Gastrocnemius medialis (tissue), 4 donors: Measurements from ENCODE around the gene PDE4D. TPM values are rescaled to one million over a fixed set of nuclear protein-coding genes. Genes with fewer than 3 reads are reported as not detected.
A peak's percentile ranks its signal among the peaks of the same experiment; 100 is the strongest.

ENCODE experiments used
- ATAC-seq, 2 donors: fragments of 150-250 bp; one replicate each; pipeline ENCODE4 v1.9.1; 2016
- DNase-seq, 2 donors: peaks; one replicate each; pipeline ENCODE4 v3.0.0-alpha.2; 2019
- H3K27ac ChIP-seq, 4 donors: fragments of 200-600 bp; sonication (generic); 1 replicate in 1 of 4; 2 replicates in 3 of 4; pipeline ENCODE4 v1.5.1; 2016 to 2018; ENCODE audit warnings: mild to moderate bottlenecking in 2 of 4, moderate library complexity in 1 of 4
- H3K27me3 ChIP-seq, 3 donors: fragments of 200-600 bp; sonication (generic) in 2 of 3; 1 replicate in 1 of 3; 2 replicates in 2 of 3; pipeline versions ENCODE4 v1.5.1 to v1.6.0; 2016 to 2019; ENCODE audit warnings: mild to moderate bottlenecking in 1 of 3, moderate library complexity in 1 of 3
- H3K36me3 ChIP-seq, 2 donors: fragments of 200-600 bp; sonication (generic) in 1 of 2; one replicate each; pipeline ENCODE4 v1.5.1; 2017 to 2018
- H3K4me1 ChIP-seq, 2 donors: fragments of 200-600 bp; sonication (generic) in 1 of 2; one replicate each; pipeline ENCODE4 v1.5.1; 2016 to 2017; ENCODE audit warnings: mild to moderate bottlenecking in 2 of 2
- H3K4me3 ChIP-seq, 4 donors: fragments of 200-600 bp; sonication (generic) in 3 of 4; 1 replicate in 1 of 4; 2 replicates in 3 of 4; pipeline ENCODE4 v1.5.1; 2016 to 2019; ENCODE audit warnings: mild to moderate bottlenecking in 2 of 4
- H3K9me3 ChIP-seq, 3 donors: fragments of 200-600 bp; sonication (generic) in 2 of 3; 1 replicate in 1 of 3; 2 replicates in 2 of 3; pipeline ENCODE4 v1.5.1; 2016 to 2019
- POLR2A ChIP-seq, 2 donors: fragments of 450-650 bp; IDR thresholded peaks; one replicate each; pipeline ENCODE4 v1.6.1; 2017; ENCODE audit warnings: antibody characterized with exemption in 2 of 2, mild to moderate bottlenecking in 2 of 2, moderate library complexity in 2 of 2
- in situ Hi-C, 4 donors: fragments of 200-750 bp; cut with MboI; loops; one replicate each; pipeline versions ENCODE4 v1.15.0 to v1.8.0; 2017; ENCODE audit warnings: low sequenced_read_pairs in 4 of 4
- intact Hi-C: fragments of 100-400 bp; cut with DNase I; formaldehyde crosslinking; loops from one replicate; pipeline ENCODE4 v1.15.1; 2023; ENCODE audit warnings: low total_unique reads
- total RNA-seq, 4 donors: library from RNA; depleted of rRNA; stranded (reverse); fragments of >200 nt; gene quantifications; one replicate each; pipeline versions ENCODE4 v1.1.0 to v1.2.3, GENCODE V29; 2016
- TF ChIP-seq, protein P1 (sequence below), 5 experiments: fragments of 450-650 bp in 3 of 5; fragments of 200-600 bp in 2 of 5; sonication (generic) in 2 of 5; IDR thresholded peaks in 4 of 5; conservative IDR thresholded peaks in 1 of 5; 1 replicate in 4 of 5; 2 replicates in 1 of 5; pipeline ENCODE4 v1.5.1; 2016 to 2019; ENCODE audit warnings: antibody characterized with exemption in 5 of 5, mild to moderate bottlenecking in 3 of 5, moderate library complexity in 3 of 5

PDE4D gene
- total RNA-seq, 4 donors from 2014 or later: 133 to 223 (median 185) TPM

DNA sequence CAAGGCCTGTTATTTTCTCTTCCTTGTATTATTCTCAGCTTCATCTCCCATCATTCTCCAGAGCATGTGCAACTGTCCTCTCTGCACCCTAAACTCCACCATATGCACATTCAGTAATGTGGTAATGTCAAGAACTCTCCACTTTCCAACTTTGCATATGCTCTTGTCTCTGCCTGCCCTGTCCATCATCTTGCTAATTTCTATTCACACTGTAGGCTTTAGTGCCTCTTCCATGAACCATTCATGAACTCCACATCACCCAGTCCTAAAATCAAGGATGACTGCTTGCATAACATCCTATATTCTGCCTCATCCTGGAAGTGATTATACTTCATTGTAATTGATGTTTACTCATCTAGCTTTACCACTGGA is 354.8 kb downstream of the PDE4D start:
- no peak overlapping the region for H3K27ac ChIP-seq
- DNase-seq (no peak), ATAC-seq (no peak)
- intact Hi-C loops (no loop called here), in situ Hi-C loops (no loop called here)
- no peaks in the 10 kb centered on the region for H3K27me3 ChIP-seq
- no peak overlapping the region for H3K4me3 ChIP-seq
- H3K4me1 ChIP-seq: peaks cover 40 to 61% of the 10 kb centered on the region in 2 donors
- TF ChIP-seq, protein P1, sequence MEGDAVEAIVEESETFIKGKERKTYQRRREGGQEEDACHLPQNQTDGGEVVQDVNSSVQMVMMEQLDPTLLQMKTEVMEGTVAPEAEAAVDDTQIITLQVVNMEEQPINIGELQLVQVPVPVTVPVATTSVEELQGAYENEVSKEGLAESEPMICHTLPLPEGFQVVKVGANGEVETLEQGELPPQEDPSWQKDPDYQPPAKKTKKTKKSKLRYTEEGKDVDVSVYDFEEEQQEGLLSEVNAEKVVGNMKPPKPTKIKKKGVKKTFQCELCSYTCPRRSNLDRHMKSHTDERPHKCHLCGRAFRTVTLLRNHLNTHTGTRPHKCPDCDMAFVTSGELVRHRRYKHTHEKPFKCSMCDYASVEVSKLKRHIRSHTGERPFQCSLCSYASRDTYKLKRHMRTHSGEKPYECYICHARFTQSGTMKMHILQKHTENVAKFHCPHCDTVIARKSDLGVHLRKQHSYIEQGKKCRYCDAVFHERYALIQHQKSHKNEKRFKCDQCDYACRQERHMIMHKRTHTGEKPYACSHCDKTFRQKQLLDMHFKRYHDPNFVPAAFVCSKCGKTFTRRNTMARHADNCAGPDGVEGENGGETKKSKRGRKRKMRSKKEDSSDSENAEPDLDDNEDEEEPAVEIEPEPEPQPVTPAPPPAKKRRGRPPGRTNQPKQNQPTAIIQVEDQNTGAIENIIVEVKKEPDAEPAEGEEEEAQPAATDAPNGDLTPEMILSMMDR (IDR thresholded peaks at IDR 0.05 in 4 of 5, conservative IDR thresholded peaks at IDR 0.05 in 1 of 5): no peak
- no peak for TF ChIP-seq POLR2A (IDR thresholded peaks at IDR 0.05)
- H3K9me3 ChIP-seq: no peaks in the 10 kb centered on the region
- H3K36me3 ChIP-seq: no peaks in the 10 kb centered on the region

DNA sequence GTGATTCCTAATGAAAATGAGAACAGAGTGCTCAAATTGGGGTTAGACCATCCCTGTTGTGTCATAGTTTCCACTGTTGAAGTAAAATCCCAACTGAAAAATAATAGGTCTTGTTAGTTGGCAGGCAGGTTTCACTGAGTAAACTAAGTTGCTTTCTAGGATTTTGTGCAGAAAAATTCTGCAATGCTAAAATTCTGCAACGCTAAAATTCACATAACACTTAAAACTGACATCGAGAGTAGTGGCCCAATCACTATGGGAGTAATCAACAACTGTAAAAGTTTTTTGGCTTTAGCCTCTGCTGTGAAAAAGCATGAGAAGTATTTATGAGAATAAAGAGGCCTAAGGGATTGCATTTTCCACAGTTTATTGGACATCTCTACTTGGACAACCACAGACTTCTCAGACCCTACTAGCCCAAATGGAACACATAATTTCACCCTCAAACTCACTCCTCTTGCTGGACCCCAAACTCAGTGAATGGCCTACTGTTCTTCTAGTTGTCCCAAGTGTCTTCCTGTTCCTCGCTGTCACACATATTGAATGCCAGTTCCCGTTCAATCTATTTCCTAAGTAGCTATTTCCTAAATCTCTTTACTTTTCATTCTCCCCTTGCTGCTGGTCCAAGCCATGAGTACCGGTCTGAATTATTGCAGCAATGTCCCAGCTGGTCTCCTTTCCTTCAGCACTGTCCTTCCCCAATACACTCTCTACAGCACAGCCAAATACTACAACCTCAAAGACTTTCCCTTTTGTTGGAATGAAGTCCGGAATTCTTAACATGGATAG is 355.4 kb downstream of the PDE4D start:
- no peaks in the 10 kb centered on the region for H3K27me3 ChIP-seq
- peak overlapping the region in 2 of 4 donors; percentile 2 to 4 for H3K27ac ChIP-seq
- no peaks in the 10 kb centered on the region for H3K9me3 ChIP-seq
- in situ Hi-C loops: no loop called here
- H3K4me1 ChIP-seq: peaks cover 40 to 56% of the 10 kb centered on the region in 2 donors
- no peak for ATAC-seq
- H3K4me3 ChIP-seq: no peak overlapping the region
- no peaks in the 10 kb centered on the region for H3K36me3 ChIP-seq
- DNase-seq: no peak
- TF ChIP-seq, protein P1 (IDR thresholded peaks at IDR 0.05 in 4 of 5, conservative IDR thresholded peaks at IDR 0.05 in 1 of 5): no peak
- TF ChIP-seq POLR2A (IDR thresholded peaks at IDR 0.05): no peak
- intact Hi-C loops: no loop called here

DNA sequence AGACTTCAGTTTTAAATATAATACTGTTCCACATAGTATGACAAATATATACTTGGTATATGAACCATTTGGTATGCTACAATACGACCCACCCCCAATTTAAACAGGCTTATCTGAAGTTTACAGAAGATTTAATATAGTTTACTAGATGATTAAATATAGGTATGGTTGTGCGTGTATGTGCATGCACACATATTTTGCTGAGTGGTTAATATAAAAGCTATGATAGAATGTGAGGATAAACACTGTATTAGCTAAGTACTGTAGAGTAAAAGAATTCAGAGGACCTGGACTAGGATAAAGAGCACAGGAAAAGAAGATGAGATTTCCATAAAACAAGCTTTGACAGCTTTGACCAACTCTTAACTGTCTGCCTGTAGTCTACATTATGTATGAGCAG is 356.7 kb downstream of the PDE4D start:
- H3K4me1 ChIP-seq: peaks cover 30 to 43% of the 10 kb centered on the region in 2 donors
- no peaks in the 10 kb centered on the region for H3K36me3 ChIP-seq
- H3K9me3 ChIP-seq: no peaks in the 10 kb centered on the region
- H3K27me3 ChIP-seq: no peaks in the 10 kb centered on the region
- DNase-seq (no peak), ATAC-seq (no peak)
- in situ Hi-C loops (no loop called here), intact Hi-C loops (no loop called here)
- no peak for TF ChIP-seq POLR2A (IDR thresholded peaks at IDR 0.05)
- TF ChIP-seq, protein P1 (IDR thresholded peaks at IDR 0.05 in 4 of 5, conservative IDR thresholded peaks at IDR 0.05 in 1 of 5): no peak
- no peak overlapping the region for H3K27ac ChIP-seq
- no peak overlapping the region for H3K4me3 ChIP-seq

DNA sequence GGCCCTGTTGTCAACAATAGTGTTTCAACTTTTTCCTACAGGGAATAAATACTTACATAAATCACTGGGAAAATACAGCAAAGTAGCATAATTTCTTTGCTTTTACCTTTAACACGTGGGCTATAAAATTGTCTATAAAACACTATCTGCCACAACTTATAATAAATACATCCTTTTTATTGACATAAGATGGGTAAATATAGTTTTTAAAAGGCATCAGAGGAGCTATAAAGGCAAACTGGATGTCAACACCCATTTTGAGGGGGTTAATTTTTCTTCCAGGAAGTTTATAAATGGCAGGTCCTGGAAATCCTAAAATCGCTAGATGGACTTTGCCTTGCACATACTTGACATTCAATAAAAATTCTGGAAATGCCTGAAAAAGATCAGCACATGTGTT is 358.0 kb downstream of the PDE4D start:
- H3K4me3 ChIP-seq: no peak overlapping the region
- DNase-seq: no peak
- in situ Hi-C loops: no loop called here
- peaks cover 19 to 30% of the 10 kb centered on the region in 2 donors for H3K4me1 ChIP-seq
- no peak overlapping the region for H3K27ac ChIP-seq
- H3K36me3 ChIP-seq: no peaks in the 10 kb centered on the region
- TF ChIP-seq POLR2A (IDR thresholded peaks at IDR 0.05): no peak
- TF ChIP-seq, protein P1 (IDR thresholded peaks at IDR 0.05 in 4 of 5, conservative IDR thresholded peaks at IDR 0.05 in 1 of 5): no peak
- intact Hi-C loops: no loop called here
- H3K9me3 ChIP-seq: no peaks in the 10 kb centered on the region
- no peak for ATAC-seq
- no peaks in the 10 kb centered on the region for H3K27me3 ChIP-seq
